22Rv1 (cell line): ENCODE measurements around the gene DYNLT2B.

Source experiments
- ZFX ChIP-seq: fragments of 450-650 bp; IDR thresholded peaks from 2 replicates; pipeline ENCODE4 v1.6.1; 2017; ENCODE audit warnings: antibody characterized with exemption, borderline replicate concordance
- TF ChIP-seq, protein P1 (sequence below): fragments of 450-650 bp; IDR thresholded peaks from 2 replicates; pipeline ENCODE4 v1.5.1; 2017; ENCODE audit warnings: mild to moderate bottlenecking

GRCh38 chr3:196287090-196287439 is 31.0 kb downstream of the DYNLT2B start:
- TF ChIP-seq, protein P1, sequence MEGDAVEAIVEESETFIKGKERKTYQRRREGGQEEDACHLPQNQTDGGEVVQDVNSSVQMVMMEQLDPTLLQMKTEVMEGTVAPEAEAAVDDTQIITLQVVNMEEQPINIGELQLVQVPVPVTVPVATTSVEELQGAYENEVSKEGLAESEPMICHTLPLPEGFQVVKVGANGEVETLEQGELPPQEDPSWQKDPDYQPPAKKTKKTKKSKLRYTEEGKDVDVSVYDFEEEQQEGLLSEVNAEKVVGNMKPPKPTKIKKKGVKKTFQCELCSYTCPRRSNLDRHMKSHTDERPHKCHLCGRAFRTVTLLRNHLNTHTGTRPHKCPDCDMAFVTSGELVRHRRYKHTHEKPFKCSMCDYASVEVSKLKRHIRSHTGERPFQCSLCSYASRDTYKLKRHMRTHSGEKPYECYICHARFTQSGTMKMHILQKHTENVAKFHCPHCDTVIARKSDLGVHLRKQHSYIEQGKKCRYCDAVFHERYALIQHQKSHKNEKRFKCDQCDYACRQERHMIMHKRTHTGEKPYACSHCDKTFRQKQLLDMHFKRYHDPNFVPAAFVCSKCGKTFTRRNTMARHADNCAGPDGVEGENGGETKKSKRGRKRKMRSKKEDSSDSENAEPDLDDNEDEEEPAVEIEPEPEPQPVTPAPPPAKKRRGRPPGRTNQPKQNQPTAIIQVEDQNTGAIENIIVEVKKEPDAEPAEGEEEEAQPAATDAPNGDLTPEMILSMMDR = no peak
- no peak for TF ChIP-seq ZFX
